GM18951 (cell line): ENCODE data around the gene SCG5.

ENCODE experiments used
- POLR2A ChIP-seq: IDR thresholded peaks from 4 replicates; pipeline ENCODE4 v1.6.1; 2011; ENCODE audit warnings: mild to moderate bottlenecking; ENCODE audit not compliant: insufficient read length, insufficient read depth; ENCODE audit errors: extremely low read depth
- in situ Hi-C: fragments of 300-500 bp; cut with MboI; formaldehyde crosslinking; loops from one replicate; pipeline ENCODE4 v1.12.0; 2022; ENCODE audit warnings: low sequenced_read_pairs, mixed read lengths, inconsistent platforms; ENCODE audit not compliant: unreplicated experiment

The SCG5 gene

DNA sequence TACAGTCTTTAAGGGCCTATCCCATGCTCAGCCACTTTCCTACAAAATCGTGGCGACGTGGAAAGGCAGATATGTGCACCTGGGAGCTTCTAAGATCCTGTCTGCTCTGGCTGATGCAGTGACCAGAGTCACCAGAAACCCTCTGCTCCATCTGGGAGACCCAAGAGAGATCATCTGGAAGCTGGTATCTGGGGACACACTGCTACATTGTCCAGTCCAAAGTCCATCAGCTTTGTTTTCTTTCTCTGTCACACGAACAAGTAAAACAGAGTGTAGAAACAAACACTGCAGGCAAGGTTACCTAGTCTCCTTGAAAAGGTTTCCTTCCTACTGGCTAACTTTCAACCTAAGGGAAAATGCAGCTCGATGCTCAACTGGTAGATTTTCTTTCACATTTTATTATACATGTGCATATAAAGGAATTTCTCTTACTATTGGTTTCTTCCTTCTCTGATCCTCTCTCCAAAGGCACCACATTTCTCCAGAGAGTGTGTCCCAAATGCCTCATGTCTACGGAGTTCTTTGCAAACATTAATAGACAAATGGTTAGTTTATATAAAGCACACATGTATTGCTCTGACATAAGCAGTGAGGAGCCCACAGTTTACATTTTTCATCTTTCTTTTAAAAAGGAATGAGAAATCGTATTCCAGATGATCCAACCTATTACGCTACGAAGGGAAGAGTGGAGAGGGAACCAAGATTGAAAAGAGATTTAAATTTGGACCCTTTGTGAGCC, 68.0 kb downstream of the SCG5 start:
- no peak for TF ChIP-seq POLR2A
- in situ Hi-C loops: no loop called here

DNA sequence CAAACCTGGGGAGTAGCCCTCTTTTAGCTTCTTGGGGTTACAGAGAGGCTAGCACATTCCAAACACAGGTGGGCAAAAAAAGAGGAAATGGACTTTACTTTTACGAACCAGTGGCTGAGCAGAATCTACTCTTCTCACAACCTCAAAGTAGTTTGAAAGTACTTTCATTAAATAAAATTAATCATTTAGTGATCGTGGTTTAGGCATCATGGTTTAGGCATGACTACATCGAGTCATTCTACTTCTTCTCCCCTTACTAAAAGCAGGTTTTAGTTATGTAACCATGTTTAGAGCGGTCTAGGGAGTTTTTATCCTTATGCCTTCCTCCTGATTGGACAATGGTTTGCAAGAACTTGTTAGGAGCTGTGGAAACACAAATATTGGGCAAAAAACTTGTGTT, 73.8 kb downstream of the SCG5 start:
- TF ChIP-seq POLR2A: no peak
- in situ Hi-C loops: no loop called here

DNA sequence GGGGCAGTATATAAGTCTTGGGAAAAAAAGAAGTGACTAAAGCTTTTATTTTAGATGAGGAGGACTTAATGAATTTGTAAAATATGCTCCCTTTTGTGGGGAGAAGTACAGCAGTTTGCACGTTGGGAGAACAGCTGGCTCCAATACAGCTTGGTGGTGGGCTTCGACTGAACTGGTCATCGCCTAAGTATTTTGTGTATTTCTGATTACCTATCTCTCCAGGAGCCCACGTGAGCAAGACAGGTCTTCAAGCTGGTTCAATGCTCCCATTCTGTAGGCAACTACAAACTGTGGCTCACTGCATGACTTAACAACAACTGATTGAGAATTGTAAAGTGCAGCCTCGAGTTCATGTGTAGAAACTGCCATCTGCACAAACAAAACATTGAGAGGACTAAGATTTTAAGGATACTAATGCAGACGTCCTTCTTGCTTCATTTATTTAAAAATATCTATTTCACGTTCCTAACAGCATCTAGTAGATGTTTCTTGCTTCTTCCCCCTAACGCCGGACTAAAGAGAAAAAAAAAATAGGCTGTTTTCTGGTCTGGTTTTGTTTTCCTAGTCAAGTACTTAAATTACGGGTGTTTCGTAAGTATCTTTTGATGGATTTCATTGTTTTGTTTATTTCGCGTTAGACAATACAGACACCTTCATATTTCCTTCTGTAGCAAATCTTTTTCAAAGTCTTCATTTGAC, 74.9 kb downstream of the SCG5 start:
- TF ChIP-seq POLR2A: no peak
- in situ Hi-C loops: no loop called here

- in situ Hi-C loops: no loop called here
- TF ChIP-seq POLR2A: no peak
These were observed 75.5 kb downstream of the SCG5 start for GRCh38 chr15:32716915-32717425.

- in situ Hi-C loops: no loop called here
- TF ChIP-seq POLR2A: no peak
These were observed 76.1 kb downstream of the SCG5 start, which contains the start of gene GREM1 for GRCh38 chr15:32717426-32718226. GREM1 (plus strand) TSS chr15:32718004; CDS start chr15:32730691, 12,687 bp downstream.

GRCh38 chr15:32718227-32718820, 76.8 kb downstream of the SCG5 start:
- in situ Hi-C loops: no loop called here
- no peak for TF ChIP-seq POLR2A

DNA sequence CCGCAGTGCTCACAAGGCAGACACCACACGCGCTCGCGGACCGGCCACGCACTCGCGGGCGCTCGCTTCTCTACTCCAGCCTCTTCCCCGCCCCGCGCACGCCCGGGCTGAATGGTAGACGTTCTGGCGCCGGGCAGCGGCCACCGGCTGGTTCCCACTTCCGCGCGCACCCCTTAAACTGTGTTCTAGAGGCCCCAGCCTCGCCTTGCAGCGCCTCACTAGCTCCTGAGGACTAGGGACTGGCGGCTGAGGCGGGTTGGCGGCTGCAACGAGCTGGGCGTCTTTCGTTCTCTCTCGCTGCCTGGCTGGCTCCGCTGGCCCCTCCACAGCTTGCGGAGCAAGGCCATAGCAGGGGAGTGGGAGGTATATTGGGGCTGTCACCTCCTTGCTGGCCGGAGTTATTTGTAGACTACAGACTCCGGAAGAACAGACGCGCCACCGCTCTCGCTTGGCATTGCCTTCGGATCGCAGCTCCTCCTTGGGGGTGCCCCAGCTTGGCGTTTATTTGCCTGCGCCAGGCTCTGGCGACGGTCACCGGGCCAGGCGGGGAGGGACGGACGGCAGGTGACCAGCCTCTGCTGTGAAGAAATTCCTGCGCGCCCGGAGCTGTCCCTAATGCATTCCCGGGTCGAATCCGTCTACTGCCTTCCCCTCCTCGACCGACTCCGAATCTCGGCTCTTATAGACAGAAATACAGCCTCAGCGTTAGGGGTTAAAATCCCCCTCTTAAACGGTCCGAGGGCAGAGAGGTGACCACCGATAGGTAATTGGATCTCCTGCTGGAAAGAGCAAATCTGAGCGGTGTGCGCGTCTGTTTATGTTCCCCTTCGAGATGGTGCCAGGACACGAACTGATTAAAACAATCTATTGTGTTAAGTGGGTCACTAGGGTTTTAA, 77.6 kb downstream of the SCG5 start:
- in situ Hi-C loops: no loop called here
- TF ChIP-seq POLR2A: no peak

GRCh38 chr15:32721596-32721995, 80.1 kb downstream of the SCG5 start:
- no peak for TF ChIP-seq POLR2A
- in situ Hi-C loops: no loop called here

GRCh38 chr15:32722136-32722535, 80.6 kb downstream of the SCG5 start:
- TF ChIP-seq POLR2A: no peak
- in situ Hi-C loops: no loop called here

GRCh38 chr15:32723171-32723948, 81.8 kb downstream of the SCG5 start:
- TF ChIP-seq POLR2A: no peak
- in situ Hi-C loops: no loop called here

DNA sequence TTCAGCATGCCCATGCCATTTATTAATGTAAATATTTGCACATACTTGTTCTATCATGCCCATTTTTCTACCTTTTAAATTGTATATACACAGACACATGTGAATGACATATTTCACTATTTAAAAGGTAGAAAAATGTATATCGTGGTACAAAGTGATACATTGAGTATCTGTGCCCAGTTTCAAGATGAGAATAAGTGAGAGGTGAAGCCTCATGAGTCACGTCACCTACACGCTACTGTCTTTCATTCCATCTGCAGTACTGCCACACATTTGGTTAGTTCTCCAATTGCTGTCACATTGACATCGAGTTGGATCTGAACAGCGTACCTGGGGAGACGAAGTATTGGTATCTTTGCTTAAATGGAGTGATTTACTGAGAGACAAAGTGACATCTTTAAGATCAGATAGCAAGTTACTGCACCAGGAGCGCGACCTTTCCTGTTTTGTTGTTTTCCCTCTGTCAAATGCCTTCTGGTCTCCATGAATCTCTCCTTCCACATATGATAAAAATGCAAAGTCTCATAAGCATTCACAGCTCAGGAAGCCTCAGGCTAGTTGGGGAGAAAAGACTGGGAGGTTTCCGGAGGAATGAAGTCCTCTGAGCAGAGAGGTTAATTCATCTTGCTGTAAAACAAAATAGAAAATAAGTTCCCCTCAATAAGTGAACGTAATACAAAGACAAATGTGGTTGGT, 88.3 kb downstream of the SCG5 start:
- no peak for TF ChIP-seq POLR2A
- in situ Hi-C loops: no loop called here
